Astrocyte (in vitro differentiated cells and primary cell): ENCODE data around the gene C7orf57.

ENCODE experiments used
- EZH2 ChIP-seq: IDR thresholded peaks from 2 replicates; pipeline ENCODE4 v1.6.1; 2012; ENCODE audit warnings: mild to moderate bottlenecking, low read length, inconsistent platforms; ENCODE audit not compliant: insufficient read depth
- TF ChIP-seq, protein P1 (sequence below): IDR thresholded peaks from 2 replicates; pipeline ENCODE4 v1.5.1; 2011; ENCODE audit warnings: low read depth, mild to moderate bottlenecking, inconsistent platforms, low read length, moderate library complexity; ENCODE audit not compliant: insufficient read depth

DNA sequence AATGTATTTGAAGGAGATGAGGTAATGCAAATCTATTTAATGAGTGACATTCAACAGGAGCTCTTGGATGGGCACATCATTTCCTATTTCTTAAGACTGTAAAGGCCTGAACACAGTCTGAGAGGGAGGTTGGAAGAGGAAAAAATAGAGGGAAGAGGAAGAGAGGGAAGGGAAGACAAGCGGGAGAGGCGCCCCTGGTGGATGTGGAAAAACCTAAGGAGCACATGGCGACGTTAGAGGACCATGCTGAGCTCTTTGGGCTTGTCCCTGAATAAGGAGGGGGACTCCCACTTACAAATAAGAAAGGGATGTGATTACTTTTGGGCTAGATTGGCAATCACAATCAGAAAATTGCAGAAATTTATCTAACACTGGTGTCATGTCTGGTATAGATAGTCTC, 26.1 kb upstream of the C7orf57 start:
- TF ChIP-seq, protein P1, sequence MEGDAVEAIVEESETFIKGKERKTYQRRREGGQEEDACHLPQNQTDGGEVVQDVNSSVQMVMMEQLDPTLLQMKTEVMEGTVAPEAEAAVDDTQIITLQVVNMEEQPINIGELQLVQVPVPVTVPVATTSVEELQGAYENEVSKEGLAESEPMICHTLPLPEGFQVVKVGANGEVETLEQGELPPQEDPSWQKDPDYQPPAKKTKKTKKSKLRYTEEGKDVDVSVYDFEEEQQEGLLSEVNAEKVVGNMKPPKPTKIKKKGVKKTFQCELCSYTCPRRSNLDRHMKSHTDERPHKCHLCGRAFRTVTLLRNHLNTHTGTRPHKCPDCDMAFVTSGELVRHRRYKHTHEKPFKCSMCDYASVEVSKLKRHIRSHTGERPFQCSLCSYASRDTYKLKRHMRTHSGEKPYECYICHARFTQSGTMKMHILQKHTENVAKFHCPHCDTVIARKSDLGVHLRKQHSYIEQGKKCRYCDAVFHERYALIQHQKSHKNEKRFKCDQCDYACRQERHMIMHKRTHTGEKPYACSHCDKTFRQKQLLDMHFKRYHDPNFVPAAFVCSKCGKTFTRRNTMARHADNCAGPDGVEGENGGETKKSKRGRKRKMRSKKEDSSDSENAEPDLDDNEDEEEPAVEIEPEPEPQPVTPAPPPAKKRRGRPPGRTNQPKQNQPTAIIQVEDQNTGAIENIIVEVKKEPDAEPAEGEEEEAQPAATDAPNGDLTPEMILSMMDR, result no peak
- no peak for TF ChIP-seq EZH2
